OCI-LY7 (cell line): ENCODE results near the gene NEDD1.

ENCODE experiments used
- CTCF ChIP-seq: fragments of 200-600 bp; sonication (generic); conservative IDR thresholded peaks from 2 replicates; pipeline ENCODE4 v1.5.1; 2014; ENCODE audit warnings: mild to moderate bottlenecking, antibody characterized with exemption, low read length, moderate library complexity, mixed read lengths
- EZH2phosphoT487 ChIP-seq: fragments of 200-600 bp; sonication (generic); IDR thresholded peaks from 2 replicates; pipeline ENCODE4 v1.6.1; 2018; ENCODE audit warnings: low read depth, borderline replicate concordance, mild to moderate bottlenecking, mixed run types, antibody characterized with exemption, low read length, moderate library complexity, mixed read lengths

DNA sequence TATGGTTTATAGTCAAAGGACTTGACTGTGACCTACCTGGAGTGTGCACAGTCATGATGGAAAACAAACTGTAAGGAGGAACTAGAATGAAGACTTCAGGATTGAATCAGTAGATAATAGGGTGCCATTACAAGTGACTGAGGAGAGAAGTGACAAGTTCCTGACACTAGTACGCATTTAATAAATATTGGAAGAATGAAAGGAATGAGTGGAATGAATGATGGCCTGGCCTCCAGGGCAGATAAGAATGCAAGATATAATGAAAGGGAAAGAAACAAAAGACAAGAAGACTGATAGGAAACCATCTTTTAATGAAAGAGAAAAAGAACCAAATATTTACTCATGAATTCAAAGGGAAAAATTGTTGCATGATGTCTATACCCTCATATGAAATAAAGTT is 44.7 kb upstream of the NEDD1 start:
- TF ChIP-seq CTCF (no peak), EZH2phosphoT487 (no peak)
